A549 treated with DMSO at 1 μM for 4 hours (cell line): ENCODE results near the gene CXorf65. TPM values are rescaled to one million over a fixed set of nuclear protein-coding genes. Genes with fewer than 3 reads are reported as not detected.

Source experiments
- total RNA-seq: library from RNA; stranded (reverse); fragments of 200-300 nt; extraction: Qiagen RNA extraction; gene quantifications from 5 replicates; pipeline ENCODE4 v1.2.3, GENCODE V29; 2022; ENCODE audit warnings: low read depth

The CXorf65 gene
- total RNA-seq = not detected in 5 replicates

GRCh38 chrX:71106427-71106826, at the start of gene CXorf65:
CXorf65 (minus strand) TSS chrX:71106740; CDS start chrX:71106556, 184 bp downstream.

GRCh38 chrX:71144651-71145050, 38.1 kb upstream of the CXorf65 start, which contains the start of gene NLGN3:
NLGN3 (plus strand) TSS chrX:71144841; CDS start chrX:71147750, 2,909 bp downstream.

GRCh38 chrX:71118032-71118984, 11.8 kb upstream of the CXorf65 start, which contains the start of gene MED12:
MED12 (plus strand) TSS chrX:71118596; CDS start chrX:71118755, 159 bp downstream.

GRCh38 chrX:71111141-71111843, 4.8 kb upstream of the CXorf65 start, which contains the start of gene IL2RG:
IL2RG (minus strand) TSS chrX:71111577; CDS start chrX:71111539, 38 bp downstream.

GRCh38 chrX:71095555-71095980, 11.0 kb downstream of the CXorf65 start, which contains the start of gene FOXO4:
FOXO4 (plus strand) TSS chrX:71095851; CDS start chrX:71096529, 678 bp downstream.

GRCh38 chrX:71068044-71068918, 38.3 kb downstream of the CXorf65 start, which contains the start of gene SNX12:
SNX12 (minus strand) TSS chrX:71068334; CDS start chrX:71068306, 28 bp downstream.

Other genes with a start within 250 kb of the CXorf65 start
- not detected in 5 replicates for gene TEX11, start 198.0 kb downstream of the CXorf65 start, total RNA-seq
- gene SLC7A3, start 175.6 kb downstream of the CXorf65 start, total RNA-seq = 0.04 TPM in 1 of 5 replicates, not detected in the others
- 77.9 to 81.7 TPM (median 80.3 TPM) in 5 replicates for gene SNX12, start 38.4 kb downstream of the CXorf65 start, total RNA-seq
- gene FOXO4, start 10.9 kb downstream of the CXorf65 start, total RNA-seq = 1.0 to 2.0 TPM (median 1.9 TPM) in 5 replicates
- gene IL2RG, start 4.8 kb upstream of the CXorf65 start, total RNA-seq = 0.14 to 0.54 TPM (median 0.23 TPM) in 4 of 5 replicates, not detected in the other
- gene MED12, start 11.9 kb upstream of the CXorf65 start, total RNA-seq = 10.4 to 14.4 TPM (median 11.6 TPM) in 5 replicates
- gene NLGN3, start 38.1 kb upstream of the CXorf65 start, total RNA-seq = 0.91 to 1.4 TPM (median 0.94 TPM) in 5 replicates
- 0.06 to 0.08 TPM (median 0.08 TPM) in 3 of 5 replicates, not detected in the others for gene GJB1, start 116.5 kb upstream of the CXorf65 start, total RNA-seq
- gene ZMYM3, start 147.4 kb upstream of the CXorf65 start, total RNA-seq = 10.9 to 15.6 TPM (median 13.2 TPM) in 5 replicates
- 321 to 424 TPM (median 385 TPM) in 5 replicates for gene NONO, start 176.9 kb upstream of the CXorf65 start, total RNA-seq
- gene ITGB1BP2, start 195.0 kb upstream of the CXorf65 start, total RNA-seq = 0.81 to 1.2 TPM (median 1.1 TPM) in 5 replicates